ENCODE results near the gene CACNA1S.

CACNA1S gene
- 0 reads per million in 2 donors for total RNA-seq

GRCh38 chr1:201112173-201112731 is at the start of gene CACNA1S:
TSS of gene CACNA1S (minus strand) at chr1:201112426. CDS start at chr1:201112339, 87 bp downstream.
- DNase-seq: no peak

DNA sequence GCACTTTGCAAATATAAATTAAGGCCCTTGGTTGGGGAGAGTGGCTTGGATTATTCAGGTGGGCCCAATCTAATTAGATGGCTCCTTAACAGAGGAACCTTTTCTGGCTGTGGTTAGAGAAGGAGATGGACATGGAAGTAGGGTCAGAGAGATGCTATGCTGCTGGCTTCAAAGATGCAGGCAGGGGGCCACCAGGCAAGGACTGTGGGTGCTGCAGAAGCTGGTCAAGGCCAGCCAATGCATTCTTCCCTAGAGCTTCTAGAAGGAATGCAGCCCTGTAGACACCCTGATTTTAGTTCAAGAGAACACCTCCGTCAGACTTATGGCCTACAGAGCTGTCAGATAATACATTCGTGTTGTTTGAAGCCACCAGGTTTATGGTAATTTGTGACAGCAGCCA is 45.7 kb upstream of the CACNA1S start:
- no peak for DNase-seq

- no peak for DNase-seq
Observed at GRCh38 chr1:201156819-201157218, 44.6 kb upstream of the CACNA1S start.

GRCh38 chr1:201156346-201156745 is 44.1 kb upstream of the CACNA1S start:
- no peak for DNase-seq

DNA sequence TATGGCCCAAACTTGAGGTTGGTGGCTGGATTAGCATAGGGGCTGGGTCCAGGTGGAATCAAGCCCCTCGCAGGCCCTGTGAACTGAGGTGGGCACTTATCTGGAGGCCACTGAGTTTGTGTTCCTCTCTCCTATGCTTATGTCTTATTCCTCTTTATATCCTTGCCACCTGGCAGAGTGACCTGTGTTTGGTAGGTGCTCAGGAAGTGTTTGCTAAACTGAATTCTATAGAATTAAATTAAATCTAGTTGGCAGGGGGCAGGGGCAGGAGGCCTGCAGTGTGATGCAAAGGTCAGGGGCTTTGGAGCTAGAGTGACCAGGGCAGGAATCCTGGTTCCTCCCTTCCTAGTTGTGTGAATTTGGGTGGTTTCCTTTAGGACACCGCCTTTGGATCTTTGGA is 43.1 kb upstream of the CACNA1S start:
- DNase-seq: no peak

- DNase-seq: peak; percentile 99
Observed at GRCh38 chr1:201154389-201155165, 42.4 kb upstream of the CACNA1S start, which contains the start of gene TMEM9. TSS of gene TMEM9 (minus strand) at chr1:201154474. CDS start at chr1:201153923, 551 bp downstream.

DNA sequence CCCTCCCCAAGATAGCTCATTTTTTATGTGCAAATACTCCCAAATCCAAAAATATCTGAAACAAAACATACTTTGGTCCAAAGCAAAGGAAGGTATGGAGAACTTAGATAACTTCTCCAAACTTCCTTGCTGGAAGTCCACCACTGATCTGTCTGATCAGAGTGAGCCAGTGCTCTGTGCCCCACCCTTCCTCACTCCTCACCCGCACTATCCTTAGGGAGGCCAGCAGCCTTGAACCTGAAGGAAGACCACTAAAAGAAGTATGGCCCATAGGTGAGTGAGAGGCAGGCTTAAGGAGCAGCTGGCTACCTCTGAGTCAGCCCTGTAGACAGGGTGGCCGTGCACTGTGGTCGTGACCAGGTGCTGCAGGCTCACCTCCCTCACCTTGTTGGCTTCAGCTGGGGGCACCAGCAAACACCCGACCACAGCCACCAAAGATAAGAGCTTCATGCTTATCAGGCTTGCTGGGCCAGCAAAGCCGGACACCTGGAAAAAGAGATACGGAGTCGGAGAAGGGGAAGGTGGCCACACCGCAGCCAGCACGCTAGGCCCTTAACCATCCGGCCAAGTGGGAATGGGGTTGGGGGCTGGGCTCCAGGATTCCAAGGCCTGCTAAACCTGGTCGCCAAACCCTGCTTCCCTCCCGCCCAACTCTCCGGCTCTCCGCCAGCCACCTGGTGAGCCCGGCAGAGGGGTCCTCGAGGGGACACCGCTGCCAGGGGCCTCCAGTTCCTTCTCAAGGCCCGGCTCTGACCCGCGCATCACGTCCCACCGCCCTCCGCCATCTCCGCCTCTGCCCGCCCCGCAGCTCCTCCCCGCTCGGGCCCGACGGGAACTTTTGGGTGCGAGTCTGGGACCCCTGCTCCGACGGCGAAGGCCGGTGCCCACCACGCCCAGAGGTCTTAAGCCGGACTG is 41.5 kb upstream of the CACNA1S start:
- no peak for DNase-seq

DNA sequence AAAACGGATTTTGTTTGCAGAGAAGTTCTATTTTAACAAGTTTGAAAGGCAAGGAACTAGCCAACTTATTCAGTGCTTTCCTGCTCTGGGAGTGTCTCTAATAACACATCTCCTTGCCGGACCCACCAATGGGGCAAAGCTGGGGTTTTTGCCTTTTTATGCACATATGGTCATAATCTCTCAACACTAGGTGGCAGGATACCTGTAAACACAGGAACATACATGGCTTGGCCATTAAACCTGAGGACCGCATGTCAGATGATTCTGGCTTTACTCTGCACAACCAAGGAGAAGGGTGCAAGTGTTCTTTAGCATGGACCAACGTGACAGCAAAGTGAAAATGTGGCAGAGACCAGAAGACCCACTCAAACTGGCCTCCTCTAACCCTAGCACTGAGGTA is 37.2 kb upstream of the CACNA1S start:
- DNase-seq: no peak

- DNase-seq: no peak
Observed at GRCh38 chr1:201147396-201148015, 35.3 kb upstream of the CACNA1S start.

DNA sequence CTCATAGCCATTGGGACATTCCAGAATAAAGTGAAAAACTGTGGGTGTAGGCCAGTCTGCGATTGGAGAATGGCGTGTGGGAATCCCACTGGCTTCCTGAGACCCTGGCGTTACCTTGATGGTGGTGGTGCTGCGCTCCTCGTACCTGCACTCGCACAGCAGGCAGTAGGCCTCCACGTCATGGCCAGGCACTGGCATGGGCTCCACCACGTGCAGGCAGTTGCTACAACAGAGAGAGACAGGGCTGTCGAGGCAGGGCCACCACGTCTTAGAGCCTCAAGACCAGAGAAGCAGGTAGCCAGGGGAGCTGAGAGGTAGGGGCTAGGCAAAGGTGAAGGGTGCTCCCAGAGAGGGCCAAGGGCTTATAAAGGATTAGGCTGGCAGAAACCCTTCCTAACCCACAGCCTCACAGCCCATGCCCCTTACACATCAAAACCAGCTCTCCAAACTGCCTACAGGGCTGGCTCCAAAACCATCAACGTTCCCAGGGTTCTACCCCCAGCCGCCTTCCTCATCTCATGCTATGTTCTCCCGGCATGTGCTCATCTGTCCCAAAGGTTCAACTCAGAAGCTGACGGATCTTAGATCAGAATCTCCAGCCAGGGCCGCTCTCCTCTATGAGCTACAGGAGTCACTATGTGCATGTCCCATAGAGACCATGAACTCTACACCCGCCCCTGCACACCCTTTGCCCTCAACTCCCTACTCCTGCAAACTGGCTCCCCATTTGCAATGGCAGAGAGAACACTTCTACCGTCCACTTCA is 34.6 kb upstream of the CACNA1S start:
- no peak for DNase-seq

- no peak for DNase-seq
Observed at GRCh38 chr1:201145816-201146215, 33.6 kb upstream of the CACNA1S start.

GRCh38 chr1:201145132-201145531 is 32.9 kb upstream of the CACNA1S start:
- no peak for DNase-seq

DNA sequence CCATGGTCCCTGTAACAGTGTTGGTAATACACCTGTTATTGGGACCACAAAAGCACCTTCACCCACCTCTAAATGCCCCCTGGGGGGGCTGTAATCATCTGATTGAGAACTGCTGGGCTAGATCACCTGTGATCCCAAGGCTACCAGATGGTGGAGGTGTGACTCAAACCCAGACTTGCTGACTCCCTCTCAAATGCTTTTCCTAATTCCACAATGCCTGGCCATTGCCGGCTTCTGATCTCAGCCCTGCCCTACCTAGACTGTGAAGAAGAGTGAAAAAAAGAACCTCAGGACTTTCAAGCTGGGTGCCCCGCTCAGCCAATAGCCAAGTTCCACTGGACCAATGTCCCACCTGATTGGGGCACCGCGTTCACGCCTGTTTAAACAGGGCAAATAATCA is 32.5 kb upstream of the CACNA1S start:
- no peak for DNase-seq

- no peak for DNase-seq
Observed at GRCh38 chr1:201143726-201144635, 31.8 kb upstream of the CACNA1S start.

GRCh38 chr1:201142849-201143725 is 30.9 kb upstream of the CACNA1S start:
- no peak for DNase-seq

DNA sequence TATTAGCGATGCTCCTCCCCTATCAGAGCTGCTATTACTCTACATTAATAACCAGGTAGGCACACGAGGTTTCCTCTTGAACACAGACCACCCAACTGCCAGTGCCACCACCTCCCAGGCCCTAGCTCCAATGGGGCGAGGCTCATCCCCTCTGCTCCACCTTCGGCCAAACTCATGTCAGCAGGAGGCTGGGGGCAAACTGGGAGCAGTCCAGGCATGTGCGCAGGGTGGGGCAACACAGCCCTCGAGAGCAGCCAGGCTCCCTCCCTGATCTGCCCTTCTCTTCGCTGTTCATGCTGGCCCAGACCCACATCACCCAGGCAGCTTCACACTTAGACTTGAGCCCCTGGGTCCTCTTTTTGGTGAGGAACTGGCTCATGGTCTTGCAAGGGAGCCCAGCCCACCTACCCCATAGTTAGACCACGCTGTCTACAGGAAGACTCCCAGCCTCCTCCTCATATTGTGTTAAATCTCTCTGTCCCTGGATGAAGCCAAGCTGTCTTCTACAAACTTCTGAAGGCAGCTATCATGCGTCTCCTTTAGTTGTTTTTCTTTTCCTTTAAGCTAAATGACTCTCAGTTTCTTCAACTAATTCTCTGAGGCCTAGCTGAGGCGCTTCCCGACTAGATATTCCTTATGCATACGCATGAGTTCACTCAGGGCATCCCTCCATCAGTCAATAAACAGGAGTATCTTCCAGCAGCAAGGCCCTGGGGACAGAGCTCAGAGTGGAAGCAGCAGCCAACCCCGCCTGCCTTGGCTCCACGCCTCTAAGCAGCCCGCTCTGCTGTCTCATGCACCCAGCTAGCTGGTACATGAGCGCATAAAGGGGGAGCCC is 30.0 kb upstream of the CACNA1S start:
- DNase-seq: no peak

- no peak for DNase-seq
Observed at GRCh38 chr1:201141418-201141817, 29.2 kb upstream of the CACNA1S start.

- DNase-seq: no peak
Observed at GRCh38 chr1:201140941-201141260, 28.7 kb upstream of the CACNA1S start.

Measured in T-helper 9 cell (primary cell).